SK-N-SH (cell line): ENCODE results near the gene S100A9.

ENCODE experiments used
- FOXJ3 ChIP-seq: sonication (generic); formaldehyde crosslinking; IDR thresholded peaks from 2 replicates; pipeline ENCODE4 v1.5.1; 2020; ENCODE audit warnings: mild to moderate bottlenecking, missing genetic modification reagents
- GABPA ChIP-seq: IDR thresholded peaks from 2 replicates; pipeline ENCODE4 v1.4.0; 2012; ENCODE audit warnings: low read depth, mild to moderate bottlenecking
- POLR2AphosphoS5 ChIP-seq: IDR thresholded peaks from 2 replicates; pipeline ENCODE4 v1.6.1; 2012; ENCODE audit warnings: low read depth, low read length
- RCOR1 ChIP-seq: fragments of 150-350 bp; IDR thresholded peaks from 2 replicates; pipeline ENCODE4 v1.6.1; 2017; ENCODE audit warnings: antibody characterized with exemption, low read length
- TF ChIP-seq, protein P1 (sequence below): IDR thresholded peaks from 2 replicates; pipeline ENCODE4 v1.4.0; 2012; ENCODE audit warnings: low read depth, borderline replicate concordance
- TF ChIP-seq, protein P2 (sequence below): fragments of 200-600 bp; sonication (generic); IDR thresholded peaks from 2 replicates; pipeline ENCODE4 v1.6.1; 2017; ENCODE audit warnings: antibody characterized with exemption, mild to moderate bottlenecking, moderate library complexity

DNA sequence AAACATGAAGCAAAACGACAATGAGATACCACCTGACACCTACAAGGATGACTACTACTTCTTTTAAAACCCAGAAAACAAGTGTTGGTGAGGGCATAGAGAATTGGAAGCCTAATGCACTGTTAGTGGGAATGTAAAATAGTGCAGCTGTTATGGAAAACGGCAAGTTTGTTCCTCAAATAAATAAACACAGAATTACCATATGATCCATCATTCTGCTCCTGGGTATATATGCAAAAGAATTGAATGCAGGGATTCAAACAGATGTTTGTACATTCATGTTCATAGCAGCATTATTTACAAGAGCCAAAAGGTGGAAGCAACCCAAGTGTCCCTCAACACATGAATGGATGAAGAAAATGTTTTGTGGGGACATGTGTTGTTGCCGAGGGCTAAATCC lies 34.6 kb downstream of the S100A9 start:
- TF ChIP-seq, protein P1, sequence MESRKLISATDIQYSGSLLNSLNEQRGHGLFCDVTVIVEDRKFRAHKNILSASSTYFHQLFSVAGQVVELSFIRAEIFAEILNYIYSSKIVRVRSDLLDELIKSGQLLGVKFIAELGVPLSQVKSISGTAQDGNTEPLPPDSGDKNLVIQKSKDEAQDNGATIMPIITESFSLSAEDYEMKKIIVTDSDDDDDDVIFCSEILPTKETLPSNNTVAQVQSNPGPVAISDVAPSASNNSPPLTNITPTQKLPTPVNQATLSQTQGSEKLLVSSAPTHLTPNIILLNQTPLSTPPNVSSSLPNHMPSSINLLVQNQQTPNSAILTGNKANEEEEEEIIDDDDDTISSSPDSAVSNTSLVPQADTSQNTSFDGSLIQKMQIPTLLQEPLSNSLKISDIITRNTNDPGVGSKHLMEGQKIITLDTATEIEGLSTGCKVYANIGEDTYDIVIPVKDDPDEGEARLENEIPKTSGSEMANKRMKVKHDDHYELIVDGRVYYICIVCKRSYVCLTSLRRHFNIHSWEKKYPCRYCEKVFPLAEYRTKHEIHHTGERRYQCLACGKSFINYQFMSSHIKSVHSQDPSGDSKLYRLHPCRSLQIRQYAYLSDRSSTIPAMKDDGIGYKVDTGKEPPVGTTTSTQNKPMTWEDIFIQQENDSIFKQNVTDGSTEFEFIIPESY, result no peak
- TF ChIP-seq POLR2AphosphoS5, result no peak
- TF ChIP-seq, protein P2, sequence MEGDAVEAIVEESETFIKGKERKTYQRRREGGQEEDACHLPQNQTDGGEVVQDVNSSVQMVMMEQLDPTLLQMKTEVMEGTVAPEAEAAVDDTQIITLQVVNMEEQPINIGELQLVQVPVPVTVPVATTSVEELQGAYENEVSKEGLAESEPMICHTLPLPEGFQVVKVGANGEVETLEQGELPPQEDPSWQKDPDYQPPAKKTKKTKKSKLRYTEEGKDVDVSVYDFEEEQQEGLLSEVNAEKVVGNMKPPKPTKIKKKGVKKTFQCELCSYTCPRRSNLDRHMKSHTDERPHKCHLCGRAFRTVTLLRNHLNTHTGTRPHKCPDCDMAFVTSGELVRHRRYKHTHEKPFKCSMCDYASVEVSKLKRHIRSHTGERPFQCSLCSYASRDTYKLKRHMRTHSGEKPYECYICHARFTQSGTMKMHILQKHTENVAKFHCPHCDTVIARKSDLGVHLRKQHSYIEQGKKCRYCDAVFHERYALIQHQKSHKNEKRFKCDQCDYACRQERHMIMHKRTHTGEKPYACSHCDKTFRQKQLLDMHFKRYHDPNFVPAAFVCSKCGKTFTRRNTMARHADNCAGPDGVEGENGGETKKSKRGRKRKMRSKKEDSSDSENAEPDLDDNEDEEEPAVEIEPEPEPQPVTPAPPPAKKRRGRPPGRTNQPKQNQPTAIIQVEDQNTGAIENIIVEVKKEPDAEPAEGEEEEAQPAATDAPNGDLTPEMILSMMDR, result no peak
- no peak for TF ChIP-seq RCOR1
- no peak for TF ChIP-seq GABPA
- no peak for TF ChIP-seq FOXJ3 (CRISPR knock-in tag)
